WTC11 (cell line): Measurements from ENCODE around the gene WDFY3. TPM values are rescaled to one million over a fixed set of nuclear protein-coding genes. Genes with fewer than 3 reads are reported as not detected.

Experiments used
- ATAC-seq: fragments of 200-7000 bp; cut with Tn5 transposase; 2 replicates; pipeline ENCODE4 v1.10.0; 2021; ENCODE audit warnings: mild to moderate bottlenecking, moderate library complexity
- CTCF ChIA-PET: fragments of 300-600 bp; sonication (Branson Sonifier 250); formaldehyde crosslinking; loops from one replicate; lab custom pipeline; 2021; ENCODE audit warnings: antibody characterized with exemption; lab: Charles Lee
- POLR2A ChIA-PET: fragments of 350-600 bp; sonication (Branson Sonifier 250); formaldehyde crosslinking; loops from one replicate; lab custom pipeline; 2021; ENCODE audit warnings: antibody characterized with exemption; lab: Charles Lee
- DNase-seq: peaks from one replicate; pipeline ENCODE4 v3.0.0; 2021; ENCODE audit warnings: low spot score
- H3K27ac Mint-ChIP-seq: 2 replicates; pipeline ENCODE4 v1.8.0; 2021; ENCODE audit warnings: mixed read lengths
- H3K27me3 Mint-ChIP-seq: 2 replicates; pipeline ENCODE4 v1.8.0; 2021; ENCODE audit warnings: low read depth, mild to moderate bottlenecking, moderate library complexity, mixed read lengths
- H3K36me3 Mint-ChIP-seq: 2 replicates; pipeline ENCODE4 v1.8.0; 2021; ENCODE audit warnings: mixed read lengths
- H3K4me1 Mint-ChIP-seq: 2 replicates; pipeline ENCODE4 v1.8.0; 2022; ENCODE audit warnings: mixed read lengths
- H3K4me3 Mint-ChIP-seq: 2 replicates; pipeline ENCODE4 v1.8.0; 2021; ENCODE audit warnings: mild to moderate bottlenecking, moderate library complexity, mixed read lengths
- H3K9me3 Mint-ChIP-seq: 2 replicates; pipeline ENCODE4 v1.8.0; 2021; ENCODE audit warnings: mixed read lengths
- AR ChIP-seq: fragments of 250-450 bp; sonication (Bioruptor Pico); IDR thresholded peaks from 2 replicates; pipeline ENCODE4 v1.9.0; 2021; ENCODE audit warnings: mild to moderate bottlenecking
- ATF3 ChIP-seq: sonication (generic); formaldehyde crosslinking; conservative IDR thresholded peaks from 2 replicates; pipeline ENCODE4 v1.8.1; 2022; ENCODE audit warnings: mild to moderate bottlenecking, missing genetic modification reagents
- FOXP4 ChIP-seq: sonication (generic); formaldehyde crosslinking; IDR thresholded peaks from 2 replicates; pipeline ENCODE4 v1.8.0; 2022; ENCODE audit warnings: mild to moderate bottlenecking, missing genetic modification reagents
- NR3C1 ChIP-seq: sonication (generic); formaldehyde crosslinking; conservative IDR thresholded peaks from 2 replicates; pipeline ENCODE4 v1.8.1; 2023; ENCODE audit warnings: low read depth, mild to moderate bottlenecking, missing genetic modification reagents
- TCF7 ChIP-seq: sonication (generic); formaldehyde crosslinking; IDR thresholded peaks from 2 replicates; pipeline ENCODE4 v1.8.0; 2022; ENCODE audit warnings: mild to moderate bottlenecking, low read depth, missing genetic modification reagents, moderate library complexity
- TP53 ChIP-seq: sonication (generic); formaldehyde crosslinking; IDR thresholded peaks from 2 replicates; pipeline ENCODE4 v1.8.1; 2023; ENCODE audit warnings: mild to moderate bottlenecking, missing genetic modification reagents
- USF2 ChIP-seq: sonication (generic); formaldehyde crosslinking; IDR thresholded peaks from 2 replicates; pipeline ENCODE4 v1.8.1; 2023; ENCODE audit warnings: mild to moderate bottlenecking, missing genetic modification reagents, moderate library complexity
- ZNF121 ChIP-seq: sonication (generic); formaldehyde crosslinking; IDR thresholded peaks from 2 replicates; pipeline ENCODE4 v1.8.0; 2023; ENCODE audit warnings: missing genetic modification reagents
- ZNF263 ChIP-seq: sonication (generic); formaldehyde crosslinking; IDR thresholded peaks from 2 replicates; pipeline ENCODE4 v1.8.1; 2022; ENCODE audit warnings: low read depth, mild to moderate bottlenecking, moderate library complexity, missing genetic modification reagents
- ZNF532 ChIP-seq: fragments of 250-450 bp; sonication (Bioruptor Pico); IDR thresholded peaks from 2 replicates; pipeline ENCODE4 v1.9.0; 2021; ENCODE audit warnings: mild to moderate bottlenecking, borderline replicate concordance
- total RNA-seq: library from RNA; stranded (reverse); gene quantifications from 3 replicates; pipeline ENCODE4 v1.2.3, GENCODE V29; 2021

WDFY3 gene
- total RNA-seq, 1 experiment from 2014 or later = 77.2 TPM

GRCh38 chr4:84936123-84936522, 30.4 kb downstream of the WDFY3 start:
- H3K4me1 Mint-ChIP-seq = peaks cover 18% of the 10 kb centered on the region
- CTCF ChIA-PET = interaction anchor here (0.6 kb wide), 1 partner anchor 19 kb away, joined by 3 read pairs; no protein-coding TSS in a partner anchor

GRCh38 chr4:84932462-84932861, 34.0 kb downstream of the WDFY3 start:
- Mint-ChIP-seq H3K36me3 (peaks cover 27% of the 10 kb centered on the region), H3K4me1 (peaks cover 24% of the 10 kb centered on the region), H3K27ac (peak overlapping the region; percentile 20; the same call in 1 of the 2 replicates), H3K9me3 (peaks cover 23% of the 10 kb centered on the region), H3K27me3 (no peaks in the 10 kb centered on the region), H3K4me3 (no peak overlapping the region)
- CTCF ChIA-PET = no interaction called here
- TF ChIP-seq ATF3 (CRISPR knock-in tag) = no peak
- TF ChIP-seq ZNF263 (CRISPR knock-in tag) = no peak
- no peak for TF ChIP-seq AR
- TF ChIP-seq ZNF532 (CRISPR knock-in tag) = no peak
- no peak for TF ChIP-seq USF2 (CRISPR knock-in tag)
- TF ChIP-seq TP53 (CRISPR knock-in tag) = no peak
- no peak for TF ChIP-seq FOXP4 (CRISPR knock-in tag)
- DNase-seq = no peak
- ATAC-seq = no peak
- POLR2A ChIA-PET = interaction anchor here (0.6 kb wide), 2 partner anchors 35 to 53 kb away, joined by 3 read pairs; no protein-coding TSS in a partner anchor

More at GRCh38 chr4:84936123-84936522, 30.4 kb downstream of the WDFY3 start:
- H3K27ac Mint-ChIP-seq = no peak overlapping the region
- H3K9me3 Mint-ChIP-seq = peaks cover 13% of the 10 kb centered on the region
- TF ChIP-seq NR3C1 (CRISPR knock-in tag) (no peak), ZNF121 (CRISPR knock-in tag) (peak; percentile 61; the same call in 1 of the 2 replicates), USF2 (CRISPR knock-in tag) (no peak), TCF7 (CRISPR knock-in tag) (no peak)
- POLR2A ChIA-PET = no interaction called here
- ATAC-seq = no peak
- peaks cover 7% of the 10 kb centered on the region for H3K36me3 Mint-ChIP-seq
- no peaks in the 10 kb centered on the region for H3K27me3 Mint-ChIP-seq
- no peak overlapping the region for H3K4me3 Mint-ChIP-seq
- no peak for DNase-seq
